Mesenchymal stem cell (in vitro differentiated cells and primary cell): Measurements from ENCODE around the gene KRTAP12-1.

Experiments
- DNase-seq: peaks from one replicate; pipeline ENCODE4 v3.0.0-alpha.2; 2013
- H2AFZ ChIP-seq: one replicate; pipeline ENCODE4 v1.6.1; 2013; ENCODE audit warnings: low read depth, mild to moderate bottlenecking, control low read depth, inconsistent platforms, low read length, moderate library complexity
- H2AK5ac ChIP-seq: 2 replicates; pipeline ENCODE4 v1.6.1; 2013; ENCODE audit warnings: low read length, moderate library complexity, mild to moderate bottlenecking, inconsistent platforms; ENCODE audit not compliant: severe bottlenecking
- H2BK120ac ChIP-seq: one replicate; pipeline ENCODE4 v1.6.1; 2013; ENCODE audit warnings: low read depth, mild to moderate bottlenecking, inconsistent platforms, low read length, moderate library complexity
- H2BK12ac ChIP-seq, 2 experiments: one replicate each; pipeline ENCODE4 v1.6.1; 2013; ENCODE audit warnings: inconsistent platforms in 2 of 2, low read length in 2 of 2, mild to moderate bottlenecking in 2 of 2, moderate library complexity in 2 of 2, control low read depth in 1 of 2
- H2BK15ac ChIP-seq: one replicate; pipeline ENCODE4 v1.6.1; 2013; ENCODE audit warnings: mild to moderate bottlenecking, low read depth, inconsistent platforms; ENCODE audit not compliant: poor library complexity, severe bottlenecking
- H2BK5ac ChIP-seq: 2 replicates; pipeline ENCODE4 v1.6.1; 2013; ENCODE audit warnings: low read depth, mild to moderate bottlenecking, low read length, control low read depth, inconsistent platforms; ENCODE audit not compliant: poor library complexity, severe bottlenecking
- H3K14ac ChIP-seq, 2 experiments: one replicate each; pipeline ENCODE4 v1.6.1; 2013; ENCODE audit warnings: inconsistent platforms in 2 of 2, low read length in 2 of 2, control low read depth in 1 of 2, mild to moderate bottlenecking in 1 of 2, moderate library complexity in 1 of 2
- H3K18ac ChIP-seq, 2 experiments: one replicate each; pipeline ENCODE4 v1.6.1; 2013; ENCODE audit warnings: inconsistent platforms in 2 of 2, low read length in 2 of 2, control low read depth in 1 of 2, low read depth in 1 of 2, mild to moderate bottlenecking in 1 of 2
- H3K23ac ChIP-seq, 2 experiments: one replicate each; pipeline ENCODE4 v1.6.1; 2013; ENCODE audit warnings: inconsistent platforms in 2 of 2, low read length in 2 of 2, mild to moderate bottlenecking in 2 of 2, moderate library complexity in 2 of 2, control low read depth in 1 of 2
- H3K27ac ChIP-seq: 2 replicates; pipeline ENCODE4 v1.5.1; 2013; ENCODE audit warnings: mild to moderate bottlenecking, moderate library complexity, low read length, control low read depth, inconsistent platforms; ENCODE audit not compliant: poor library complexity, severe bottlenecking
- H3K27me3 ChIP-seq, 2 experiments: 2 replicates each; pipeline versions ENCODE4 v1.6.1 to v1.7.0; 2013; ENCODE audit warnings: low read length in 2 of 2, mild to moderate bottlenecking in 2 of 2, moderate library complexity in 2 of 2, control low read depth in 1 of 2, inconsistent platforms in 1 of 2; ENCODE audit not compliant: control insufficient read depth in 1 of 2, insufficient read depth in 1 of 2
- H3K36me3 ChIP-seq, 2 experiments: 2 replicates each; pipeline versions ENCODE4 v1.6.1 to v1.7.0; 2013; ENCODE audit warnings: low read length in 2 of 2, control low read depth in 1 of 2, inconsistent platforms in 1 of 2, low read depth in 1 of 2, mild to moderate bottlenecking in 1 of 2; ENCODE audit not compliant: insufficient read depth in 2 of 2, control insufficient read depth in 1 of 2
- H3K4ac ChIP-seq, 2 experiments: one replicate each; pipeline ENCODE4 v1.6.1; 2013; ENCODE audit warnings: inconsistent platforms in 2 of 2, low read length in 2 of 2, mild to moderate bottlenecking in 2 of 2, moderate library complexity in 2 of 2, control low read depth in 1 of 2, low read depth in 1 of 2
- H3K4me1 ChIP-seq: 2 replicates; pipeline ENCODE4 v1.6.1; 2013; ENCODE audit warnings: low read depth, low read length, control low read depth; ENCODE audit not compliant: control insufficient read depth, insufficient read depth
- H3K4me2 ChIP-seq: 2 replicates; pipeline ENCODE4 v1.6.1; 2013; ENCODE audit warnings: low read length, mild to moderate bottlenecking, inconsistent platforms; ENCODE audit not compliant: poor library complexity, severe bottlenecking
- H3K4me3 ChIP-seq, 2 experiments: 2 replicates each; pipeline versions ENCODE4 v1.5.1 to v1.7.0; 2013; ENCODE audit warnings: low read length in 2 of 2, mild to moderate bottlenecking in 2 of 2, control low read depth in 1 of 2, low read depth in 1 of 2; ENCODE audit not compliant: insufficient read depth in 1 of 2
- H3K79me1 ChIP-seq: replicated peaks from 2 replicates; pipeline ENCODE4 v1.6.1; 2013; ENCODE audit warnings: mild to moderate bottlenecking, control low read depth, low read length, inconsistent platforms; ENCODE audit not compliant: poor library complexity, severe bottlenecking
- H3K9ac ChIP-seq: 2 replicates; pipeline ENCODE4 v1.7.0; 2013; ENCODE audit warnings: mild to moderate bottlenecking, low read length, moderate library complexity
- H3K9me3 ChIP-seq: 2 replicates; pipeline ENCODE4 v1.7.0; 2013; ENCODE audit warnings: mild to moderate bottlenecking, low read length; ENCODE audit not compliant: control insufficient read depth
- H4K8ac ChIP-seq: one replicate; pipeline ENCODE4 v1.6.1; 2013; ENCODE audit warnings: inconsistent platforms, mild to moderate bottlenecking, low read length, moderate library complexity
- H4K91ac ChIP-seq: one replicate; pipeline ENCODE4 v1.6.1; 2013; ENCODE audit warnings: mild to moderate bottlenecking, low read length, inconsistent platforms
- WGBS: methylation state at CpG from one replicate; pipeline ENCODE4 v1.1.7; 2013; ENCODE audit warnings: mixed read lengths; 5-methylcytosine and 5-hydroxymethylcytosine counted together

KRTAP12-1 gene

DNA sequence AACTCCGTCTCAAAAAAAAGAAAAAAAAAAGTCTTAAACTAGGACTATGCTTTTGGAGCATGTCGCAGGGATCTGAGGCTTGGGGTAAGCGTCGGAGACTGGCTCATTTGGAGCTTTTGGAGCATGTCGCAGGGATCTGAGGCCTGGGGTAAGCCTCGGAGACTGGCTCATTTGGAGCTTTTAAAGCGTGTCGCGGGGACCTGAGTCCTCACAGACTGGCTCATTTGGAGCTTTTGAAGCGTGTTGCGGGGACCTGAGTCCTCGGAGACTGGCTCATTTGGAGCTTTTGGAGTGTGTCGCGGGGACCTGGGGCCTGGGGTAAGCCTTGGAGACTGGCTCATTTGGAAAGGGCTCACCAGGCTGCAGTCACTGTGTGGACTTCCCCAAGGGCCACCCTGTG lies 43.0 kb upstream of the KRTAP12-1 start:
- H3K14ac ChIP-seq = no peak overlapping the region
- no peak overlapping the region for H2AFZ ChIP-seq
- no peaks in the 10 kb centered on the region for H3K36me3 ChIP-seq
- H2BK12ac ChIP-seq = no peak overlapping the region
- H2BK5ac ChIP-seq = no peak overlapping the region
- H3K27me3 ChIP-seq = peaks cover 54 to 65% of the 10 kb centered on the region in 2 experiments
- no peak overlapping the region for H3K9ac ChIP-seq
- H3K9me3 ChIP-seq = no peaks in the 10 kb centered on the region
- no peak overlapping the region for H3K4ac ChIP-seq
- no peak overlapping the region for H2BK120ac ChIP-seq
- no peak overlapping the region for H3K18ac ChIP-seq
- H2BK15ac ChIP-seq = no peak overlapping the region
- H3K4me1 ChIP-seq = no peaks in the 10 kb centered on the region
- no peak overlapping the region for H3K4me3 ChIP-seq
- DNase-seq = no peak
- H2AK5ac ChIP-seq = no peak overlapping the region
- H3K4me2 ChIP-seq = no peak overlapping the region
- no peak overlapping the region for H4K8ac ChIP-seq
- H3K27ac ChIP-seq = no peak overlapping the region
- no peak overlapping the region for H4K91ac ChIP-seq
- no peak overlapping the region for H3K23ac ChIP-seq
- WGBS = 85% methylated on average over 14 of the region's 14 CpGs
- no peaks in the 10 kb centered on the region for H3K79me1 ChIP-seq

DNA sequence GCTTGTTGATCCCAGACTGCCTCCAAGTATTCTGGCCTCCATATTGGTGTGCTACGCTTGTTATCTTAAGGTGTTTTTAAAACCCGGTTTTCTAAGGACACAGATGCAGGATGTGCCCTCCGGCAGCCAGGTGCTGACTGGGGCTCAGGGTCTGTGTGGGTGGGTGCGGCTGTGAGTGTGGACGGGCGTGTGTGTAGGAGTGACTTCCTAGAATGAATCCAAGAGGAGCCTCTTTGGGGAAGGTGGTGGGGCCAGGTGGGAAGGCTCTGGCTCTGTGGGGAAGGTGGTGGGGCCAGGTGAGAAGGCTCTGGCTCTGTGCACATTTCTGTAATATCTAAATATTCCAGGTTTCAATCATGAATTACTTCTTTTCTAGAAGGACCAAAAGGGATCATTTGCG lies 42.2 kb upstream of the KRTAP12-1 start:
- Histone ChIP-seq H3K9ac (no peak overlapping the region), H3K4ac (no peak overlapping the region), H2BK15ac (no peak overlapping the region), H3K36me3 (no peaks in the 10 kb centered on the region), H3K18ac (no peak overlapping the region), H3K4me1 (no peaks in the 10 kb centered on the region), H4K91ac (no peak overlapping the region), H2AFZ (no peak overlapping the region), H2AK5ac (no peak overlapping the region), H3K27ac (no peak overlapping the region), H3K4me2 (no peak overlapping the region), H3K27me3 (peaks cover 54 to 65% of the 10 kb centered on the region in 2 experiments), H3K14ac (no peak overlapping the region), H3K23ac (peak overlapping the region in 1 of 2 experiments; percentile 26), H3K4me3 (no peak overlapping the region), H2BK120ac (no peak overlapping the region), H3K9me3 (no peaks in the 10 kb centered on the region), H3K79me1 (no peaks in the 10 kb centered on the region), H2BK5ac (no peak overlapping the region), H4K8ac (no peak overlapping the region), H2BK12ac (no peak overlapping the region)
- DNase-seq = no peak
- 87% methylated on average over 6 of the region's 7 CpGs for WGBS

DNA sequence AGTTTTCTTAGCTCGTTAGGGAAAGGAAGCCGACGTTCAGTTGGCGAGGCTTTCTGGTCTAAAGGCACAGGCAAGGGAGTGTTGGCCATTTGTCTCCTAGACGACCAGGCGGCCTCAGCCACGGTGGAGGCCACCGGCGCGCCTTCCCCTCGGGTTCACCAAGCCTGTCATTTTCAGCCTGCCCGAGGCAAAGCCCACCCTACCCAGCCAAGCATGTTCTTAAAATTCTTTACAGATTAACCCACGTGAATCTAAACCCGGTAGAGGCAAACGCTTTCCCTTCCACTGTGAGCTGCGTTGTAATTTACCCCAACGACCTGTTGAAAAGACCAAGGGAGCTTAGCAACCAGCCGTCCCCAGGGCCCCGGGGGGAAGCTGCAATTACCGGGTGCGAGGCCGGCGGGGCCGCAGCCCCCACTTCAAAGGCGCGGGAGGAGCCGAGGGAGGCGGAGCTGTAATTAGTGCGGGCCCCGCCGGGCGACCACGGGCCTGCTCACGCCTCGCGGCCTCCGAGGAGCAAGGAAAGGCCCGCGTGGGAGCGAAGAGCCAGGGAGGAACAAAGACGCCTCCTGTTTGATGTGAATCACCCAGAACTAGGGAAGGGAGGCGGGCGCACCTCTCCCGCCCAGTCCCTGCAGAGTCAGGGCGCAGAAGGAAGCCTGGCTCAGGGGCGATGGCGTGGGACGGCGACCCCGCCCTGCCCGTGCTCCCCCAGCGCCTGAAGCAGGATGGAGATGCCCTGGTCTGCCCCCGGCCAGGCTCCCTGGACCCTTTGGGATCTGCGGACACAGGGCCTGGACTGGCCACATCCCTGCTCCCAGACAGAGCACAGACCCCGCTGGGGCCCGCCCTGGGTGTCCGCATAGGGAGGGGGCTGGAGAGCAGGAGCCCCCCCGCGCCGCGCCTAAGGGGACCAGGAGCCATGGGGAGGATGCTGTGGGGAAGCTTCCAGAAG lies 41.5 kb upstream of the KRTAP12-1 start:
- no peak overlapping the region for H3K9ac ChIP-seq
- H3K14ac ChIP-seq = no peak overlapping the region
- no peak overlapping the region for H3K4me2 ChIP-seq
- H2BK120ac ChIP-seq = no peak overlapping the region
- H3K79me1 ChIP-seq = no peaks in the 10 kb centered on the region
- H3K9me3 ChIP-seq = no peaks in the 10 kb centered on the region
- no peak overlapping the region for H3K18ac ChIP-seq
- H2BK5ac ChIP-seq = no peak overlapping the region
- H3K4me1 ChIP-seq = no peaks in the 10 kb centered on the region
- no peak overlapping the region for H2AK5ac ChIP-seq
- H4K91ac ChIP-seq = no peak overlapping the region
- WGBS = 33% methylated on average over 61 of the region's 61 CpGs
- H2AFZ ChIP-seq = no peak overlapping the region
- H2BK15ac ChIP-seq = no peak overlapping the region
- no peak overlapping the region for H4K8ac ChIP-seq
- H3K4me3 ChIP-seq = no peak overlapping the region
- no peak overlapping the region for H2BK12ac ChIP-seq
- H3K36me3 ChIP-seq = no peaks in the 10 kb centered on the region
- DNase-seq = no peak
- peaks cover 60 to 67% of the 10 kb centered on the region in 2 experiments for H3K27me3 ChIP-seq
- no peak overlapping the region for H3K27ac ChIP-seq
- no peak overlapping the region for H3K4ac ChIP-seq
- no peak overlapping the region for H3K23ac ChIP-seq

DNA sequence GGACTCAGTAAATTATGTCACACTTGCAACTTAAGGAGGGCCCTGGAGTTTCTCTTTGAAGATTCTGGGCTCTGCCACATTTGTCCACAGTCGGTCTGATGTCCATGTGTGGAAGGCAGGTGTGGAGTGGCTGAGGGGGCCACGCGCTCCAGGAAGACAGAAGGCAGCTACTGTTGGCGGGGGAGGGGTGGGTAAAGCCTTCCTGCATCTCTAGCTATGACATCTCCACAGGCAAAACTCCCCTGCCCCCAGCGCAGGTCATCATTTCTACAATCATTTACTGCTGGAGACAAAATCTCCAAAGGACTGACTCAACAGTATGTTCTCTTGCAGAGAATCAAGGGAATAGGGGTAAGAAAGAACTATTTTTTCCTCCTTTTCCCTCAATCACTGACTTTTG lies 40.8 kb upstream of the KRTAP12-1 start:
- H4K8ac ChIP-seq = no peak overlapping the region
- no peak overlapping the region for H3K14ac ChIP-seq
- no peak overlapping the region for H2BK12ac ChIP-seq
- no peak overlapping the region for H2AK5ac ChIP-seq
- H4K91ac ChIP-seq = no peak overlapping the region
- H3K36me3 ChIP-seq = no peaks in the 10 kb centered on the region
- no peak overlapping the region for H3K4me2 ChIP-seq
- no peak overlapping the region for H3K4ac ChIP-seq
- no peak overlapping the region for H3K9ac ChIP-seq
- H3K9me3 ChIP-seq = no peaks in the 10 kb centered on the region
- H3K18ac ChIP-seq = no peak overlapping the region
- H2BK5ac ChIP-seq = no peak overlapping the region
- no peak for DNase-seq
- H2BK120ac ChIP-seq = no peak overlapping the region
- H2AFZ ChIP-seq = no peak overlapping the region
- peak overlapping the region in 1 of 2 experiments; percentile 32 for H3K4me3 ChIP-seq
- no peak overlapping the region for H2BK15ac ChIP-seq
- H3K27me3 ChIP-seq = peaks cover 60 to 74% of the 10 kb centered on the region in 2 experiments
- H3K79me1 ChIP-seq = no peaks in the 10 kb centered on the region
- no peaks in the 10 kb centered on the region for H3K4me1 ChIP-seq
- H3K27ac ChIP-seq = no peak overlapping the region
- 79% methylated on average over 5 of the region's 5 CpGs for WGBS
- no peak overlapping the region for H3K23ac ChIP-seq
